GM21526 (cell line): Measurements from ENCODE around the gene CKMT2.

Experiments used
- ATAC-seq: cut with Tn5 transposase; IDR thresholded peaks from one replicate; pipeline ENCODE4 v1.9.1; 2021; ENCODE audit warnings: moderate library complexity; ENCODE audit not compliant: unreplicated experiment, low FRiP score

CKMT2 gene

GRCh38 chr5:81302596-81302995 lies 69.5 kb downstream of the CKMT2 start:
- ATAC-seq = no peak

DNA sequence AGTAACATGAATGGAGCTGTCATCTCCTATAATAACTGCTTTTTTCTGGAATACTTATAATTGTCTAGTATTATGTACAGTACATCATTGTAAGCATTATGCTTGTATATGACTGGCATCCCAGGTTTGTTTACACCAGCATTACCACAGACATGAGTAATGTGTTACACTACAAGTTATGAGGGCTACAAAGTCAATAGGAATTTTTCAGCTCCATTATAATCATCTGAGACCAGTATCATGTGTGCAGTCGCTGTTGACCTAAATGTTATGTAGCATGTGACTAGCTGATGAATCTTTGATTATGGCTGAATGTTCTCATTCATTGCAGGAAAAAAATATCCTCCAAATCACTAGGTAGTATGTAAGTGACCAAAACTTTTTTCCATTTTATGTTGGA lies 70.4 kb downstream of the CKMT2 start:
- no peak for ATAC-seq

- ATAC-seq = no peak
Measured at GRCh38 chr5:81305785-81306184, 72.7 kb downstream of the CKMT2 start.

DNA sequence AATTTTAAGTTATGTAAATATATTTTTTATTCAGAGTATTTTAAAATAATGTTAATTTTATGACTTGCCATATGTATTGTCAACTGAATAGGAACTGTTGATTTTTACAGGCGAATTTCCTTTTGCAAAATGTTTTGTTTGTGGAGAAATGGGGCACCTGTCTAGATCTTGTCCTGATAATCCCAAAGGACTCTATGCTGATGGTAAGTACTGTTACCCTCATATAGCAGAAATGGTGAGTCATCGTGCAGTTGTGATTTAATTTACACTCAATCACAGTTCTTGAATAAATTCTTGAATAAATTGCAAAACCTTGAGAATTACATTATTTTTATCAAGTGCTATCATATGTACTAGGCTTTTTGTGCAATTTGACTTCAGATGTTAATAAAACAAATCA lies 75.7 kb downstream of the CKMT2 start:
- ATAC-seq = no peak

DNA sequence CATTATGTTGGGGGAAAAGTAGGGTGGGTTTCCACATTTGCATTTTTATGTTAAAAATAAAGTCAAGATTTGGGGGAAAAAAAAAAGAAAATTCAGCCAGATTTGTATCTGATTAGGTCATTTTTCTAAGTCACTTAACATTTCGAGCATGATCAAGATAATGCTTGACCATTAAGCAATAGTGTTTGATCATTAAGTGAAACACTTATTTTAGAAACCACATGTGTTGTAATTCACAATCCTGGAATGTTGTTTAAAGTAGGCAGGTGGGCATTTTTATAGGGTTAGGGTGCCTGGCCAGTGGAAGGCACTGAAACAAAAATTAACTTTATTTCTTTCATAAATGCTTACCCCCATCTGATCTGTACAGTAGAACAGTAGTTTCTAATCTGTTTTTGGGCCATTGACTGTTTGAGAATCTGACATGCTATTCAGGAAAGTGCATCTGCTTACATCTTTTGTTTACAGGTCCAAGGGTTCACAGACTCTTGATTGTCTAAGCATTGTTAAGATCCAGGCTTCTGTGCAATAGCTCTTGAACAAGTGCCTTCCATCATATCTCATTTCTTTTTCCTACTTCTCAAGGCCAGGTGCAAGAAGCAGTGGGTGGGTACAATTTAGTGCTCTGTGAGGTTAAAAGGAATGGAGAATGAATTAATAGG lies 77.4 kb downstream of the CKMT2 start:
- ATAC-seq = no peak

DNA sequence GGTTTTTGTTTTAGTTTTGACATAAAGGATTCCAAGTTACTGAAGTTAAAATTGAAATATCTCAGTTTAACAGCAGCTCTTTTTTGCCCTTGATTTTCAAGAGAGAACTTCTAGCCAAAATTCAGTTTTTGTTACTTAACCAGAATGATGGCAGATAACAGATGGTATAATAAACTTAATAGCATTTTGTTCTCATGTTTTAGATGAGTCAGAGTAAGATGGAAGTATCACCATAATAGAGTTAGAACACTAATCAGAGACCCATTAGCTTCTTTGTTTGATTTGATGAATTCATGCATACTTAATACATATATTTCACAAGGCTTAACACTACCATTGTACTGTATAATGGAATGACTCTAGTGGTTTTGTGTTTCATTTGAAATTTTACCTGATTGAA lies 80.2 kb downstream of the CKMT2 start:
- ATAC-seq = no peak

- no peak for ATAC-seq
Measured at GRCh38 chr5:81313686-81314085, 80.6 kb downstream of the CKMT2 start.

- no peak for ATAC-seq
Measured at GRCh38 chr5:81314581-81314980, 81.5 kb downstream of the CKMT2 start.

DNA sequence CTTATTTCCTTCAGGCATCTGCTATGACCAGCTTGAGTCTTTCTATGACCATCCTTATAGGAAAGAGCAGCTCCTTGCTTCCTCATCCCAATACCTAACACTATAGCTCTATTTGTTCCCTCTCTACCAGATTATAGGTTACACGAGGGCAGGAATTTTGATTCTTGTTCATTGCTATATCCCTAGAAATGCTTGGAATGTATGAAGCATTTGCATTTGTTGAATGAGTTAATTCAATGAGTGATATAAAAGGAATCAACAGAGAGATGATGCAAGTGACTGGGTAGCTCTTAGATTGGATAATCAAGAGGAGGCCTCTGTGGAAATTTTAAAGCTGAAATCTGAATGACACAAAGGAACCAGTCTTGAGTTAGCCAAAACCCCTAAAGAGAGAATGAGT lies 82.2 kb downstream of the CKMT2 start:
- ATAC-seq = no peak

DNA sequence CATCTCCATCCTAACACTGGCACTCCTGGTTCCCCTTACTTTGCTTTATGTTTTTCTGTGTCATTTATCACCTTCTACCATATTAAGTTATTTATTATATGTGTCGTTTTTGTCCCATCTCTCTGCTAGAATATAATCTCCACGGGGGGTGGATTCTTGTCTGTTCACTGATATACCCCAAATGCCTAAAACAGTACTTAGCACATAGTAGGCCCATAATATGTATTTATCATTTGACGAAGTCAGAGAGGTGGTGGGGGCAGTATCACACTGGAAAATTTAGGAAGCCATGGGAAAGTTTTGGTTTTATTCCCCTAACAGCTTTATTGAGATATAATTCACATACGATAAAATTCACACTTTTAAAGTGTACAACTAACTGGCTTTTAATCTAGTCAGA lies 82.7 kb downstream of the CKMT2 start:
- ATAC-seq = no peak
